Astrocyte (in vitro differentiated cells and primary cell): ENCODE measurements around the gene ARMC9.

Source experiments
- EZH2 ChIP-seq: IDR thresholded peaks from 2 replicates; pipeline ENCODE4 v1.6.1; 2012; ENCODE audit warnings: mild to moderate bottlenecking, low read length, inconsistent platforms; ENCODE audit not compliant: insufficient read depth
- TF ChIP-seq, protein P1 (sequence below): IDR thresholded peaks from 2 replicates; pipeline ENCODE4 v1.5.1; 2011; ENCODE audit warnings: low read depth, mild to moderate bottlenecking, inconsistent platforms, low read length, moderate library complexity; ENCODE audit not compliant: insufficient read depth

DNA sequence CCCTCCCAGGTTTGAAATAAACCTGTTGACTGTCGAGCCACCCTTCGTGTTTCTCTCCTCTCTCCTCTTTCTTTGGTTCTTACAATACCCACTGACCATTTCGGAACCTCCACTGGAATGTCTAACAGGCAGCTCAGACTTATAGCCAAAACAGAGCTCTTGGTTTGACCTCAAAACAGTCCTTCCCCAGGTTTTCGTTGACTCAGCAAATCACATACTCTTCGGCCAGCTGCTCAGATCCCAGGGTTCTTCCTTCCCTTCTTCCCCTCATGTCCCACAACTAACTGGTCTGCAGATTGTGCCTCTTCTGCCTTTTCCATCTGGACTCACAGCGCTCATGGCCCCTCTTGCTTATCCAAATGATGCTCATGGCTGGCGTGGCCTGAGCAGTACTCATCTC lies 4.7 kb downstream of the ARMC9 start:
- TF ChIP-seq, protein P1, sequence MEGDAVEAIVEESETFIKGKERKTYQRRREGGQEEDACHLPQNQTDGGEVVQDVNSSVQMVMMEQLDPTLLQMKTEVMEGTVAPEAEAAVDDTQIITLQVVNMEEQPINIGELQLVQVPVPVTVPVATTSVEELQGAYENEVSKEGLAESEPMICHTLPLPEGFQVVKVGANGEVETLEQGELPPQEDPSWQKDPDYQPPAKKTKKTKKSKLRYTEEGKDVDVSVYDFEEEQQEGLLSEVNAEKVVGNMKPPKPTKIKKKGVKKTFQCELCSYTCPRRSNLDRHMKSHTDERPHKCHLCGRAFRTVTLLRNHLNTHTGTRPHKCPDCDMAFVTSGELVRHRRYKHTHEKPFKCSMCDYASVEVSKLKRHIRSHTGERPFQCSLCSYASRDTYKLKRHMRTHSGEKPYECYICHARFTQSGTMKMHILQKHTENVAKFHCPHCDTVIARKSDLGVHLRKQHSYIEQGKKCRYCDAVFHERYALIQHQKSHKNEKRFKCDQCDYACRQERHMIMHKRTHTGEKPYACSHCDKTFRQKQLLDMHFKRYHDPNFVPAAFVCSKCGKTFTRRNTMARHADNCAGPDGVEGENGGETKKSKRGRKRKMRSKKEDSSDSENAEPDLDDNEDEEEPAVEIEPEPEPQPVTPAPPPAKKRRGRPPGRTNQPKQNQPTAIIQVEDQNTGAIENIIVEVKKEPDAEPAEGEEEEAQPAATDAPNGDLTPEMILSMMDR, result no peak
- TF ChIP-seq EZH2, result no peak
